Activated CD8-positive, alpha-beta memory T cell treated with anti-CD3 and anti-CD28 coated beads, Interleukin-2, amount 50 U/mL, for 24 hours (primary cell): ENCODE data around the gene TNS1.
A peak's percentile ranks its signal among the peaks of the same experiment; 100 is the strongest.
"Not testable (repeated sequence)": the region's sequence is repeated elsewhere in the genome, so short reads cannot be mapped to it uniquely, and the experiment has no call there.

Source experiments
- DNase-seq: peaks from one replicate; pipeline ENCODE4 v3.0.0-alpha.2; 2020; ENCODE audit errors: extremely low read depth

TNS1 gene

GRCh38 chr2:218002845-218003180 lies at the start of gene TNS1:
TSS of gene TNS1 (minus strand) at chr2:218002995. CDS start at chr2:218002872, 123 bp downstream.
- DNase-seq = no peak

GRCh38 chr2:218051903-218052302 lies 49.1 kb upstream of the TNS1 start:
- no peak for DNase-seq

- no peak for DNase-seq
Observed at GRCh38 chr2:218047536-218048225, 44.9 kb upstream of the TNS1 start.

- DNase-seq = no peak
Observed at GRCh38 chr2:218046238-218046637, 43.4 kb upstream of the TNS1 start.

- DNase-seq = not testable (repeated sequence)
Observed at GRCh38 chr2:218044599-218044998, 41.8 kb upstream of the TNS1 start.

DNA sequence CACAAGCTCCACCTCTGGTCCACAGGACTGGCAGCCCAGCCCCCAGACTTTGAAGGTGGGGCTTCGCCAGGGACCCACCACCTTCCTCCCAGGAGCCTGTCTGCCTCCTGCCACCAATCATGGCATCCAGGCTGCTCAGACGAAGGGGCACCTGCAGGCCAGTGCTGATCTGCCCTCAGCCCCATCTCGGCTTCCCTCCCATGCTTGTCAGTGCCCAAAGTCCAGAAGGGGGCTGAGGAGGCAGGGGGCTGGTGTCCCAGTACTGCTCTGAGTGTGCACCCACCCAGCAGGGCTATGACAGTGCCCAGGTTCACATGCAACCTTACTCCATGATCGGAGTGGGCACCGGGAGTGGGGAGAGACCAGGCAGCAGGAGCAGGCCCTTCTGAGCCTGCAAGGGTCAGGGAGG lies 40.9 kb upstream of the TNS1 start:
- no peak for DNase-seq

- DNase-seq = no peak
Observed at GRCh38 chr2:218043100-218043499, 40.3 kb upstream of the TNS1 start.

DNA sequence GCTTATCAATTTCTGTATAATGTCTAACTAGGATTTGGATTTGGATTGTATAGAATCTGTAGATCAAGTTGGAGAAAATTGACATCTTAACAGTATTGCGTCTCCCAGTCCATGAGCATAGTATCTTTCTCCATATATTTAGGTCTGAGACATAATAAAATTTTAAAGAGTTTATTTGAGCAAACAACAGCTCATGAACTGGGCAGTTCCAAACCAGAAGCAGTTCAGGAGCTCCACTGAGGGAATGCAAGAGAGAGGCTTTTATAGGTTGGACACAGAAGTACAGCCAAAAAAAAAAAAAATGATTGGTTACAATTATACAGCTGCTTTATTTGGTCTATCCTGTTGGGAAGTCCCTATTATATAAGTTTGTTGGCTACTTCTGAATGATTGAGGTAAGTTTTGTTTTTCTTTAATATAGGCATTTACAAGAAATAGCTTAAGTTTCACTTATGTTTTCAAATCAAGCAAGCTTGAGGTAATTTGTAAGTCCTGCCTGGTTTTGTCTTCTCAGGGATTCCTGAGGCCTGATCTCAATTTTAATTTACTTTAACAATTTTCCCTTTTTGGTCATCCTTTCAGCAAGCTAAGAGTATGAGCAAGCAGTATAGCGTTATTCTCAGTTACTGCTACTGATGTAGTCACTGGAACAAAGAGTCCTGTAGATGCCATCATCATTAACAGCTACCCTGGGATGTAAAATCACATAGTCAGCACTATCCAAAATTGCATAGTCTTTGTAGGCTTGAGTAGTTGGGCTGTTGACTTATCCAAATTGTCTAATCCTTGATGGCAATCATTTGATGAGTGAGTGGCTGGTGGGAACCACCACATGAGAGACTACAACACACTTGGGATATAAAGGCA lies 38.7 kb upstream of the TNS1 start:
- DNase-seq = no peak

GRCh38 chr2:218040883-218041282 lies 38.1 kb upstream of the TNS1 start:
- no peak for DNase-seq

- no peak for DNase-seq
Observed at GRCh38 chr2:218039171-218039570, 36.4 kb upstream of the TNS1 start.

GRCh38 chr2:218036371-218036770 lies 33.6 kb upstream of the TNS1 start:
- no peak for DNase-seq

GRCh38 chr2:218035463-218036100 lies 32.8 kb upstream of the TNS1 start:
- DNase-seq = no peak

DNA sequence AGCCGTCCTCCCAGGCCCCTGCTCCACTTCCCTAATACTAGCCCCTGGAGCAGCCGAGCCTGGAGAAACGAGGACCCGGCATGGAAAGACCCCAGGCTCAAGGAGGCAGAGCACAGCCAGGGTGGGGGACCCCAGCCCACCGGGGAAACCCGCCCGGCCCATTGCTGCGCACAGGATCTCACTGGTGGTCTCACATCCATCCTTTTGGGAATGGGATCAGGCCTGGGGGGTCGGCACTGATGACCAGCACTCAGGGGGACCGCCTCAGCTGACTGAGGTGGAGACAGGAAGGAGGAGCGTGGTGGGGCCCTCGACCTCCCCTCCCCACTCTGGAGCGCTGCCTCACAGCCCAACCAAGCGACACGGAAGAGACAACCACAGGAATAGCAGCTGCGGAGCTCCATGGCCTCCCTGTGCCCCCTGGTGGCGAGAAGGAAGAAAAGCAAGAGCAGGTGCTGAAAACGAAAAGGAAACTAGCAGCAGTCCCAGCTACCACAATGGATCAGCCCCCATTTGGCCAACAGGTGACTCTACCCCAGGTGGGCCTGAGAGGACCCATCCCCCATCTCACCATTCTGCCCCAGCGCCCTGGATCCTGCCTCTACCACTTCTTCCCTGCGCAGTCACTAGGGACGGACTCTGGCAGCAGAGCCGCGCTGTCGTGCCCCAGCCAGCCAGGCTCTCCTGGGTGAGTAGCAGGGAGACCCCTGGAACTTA lies 31.9 kb upstream of the TNS1 start:
- peak; percentile 12 for DNase-seq

GRCh38 chr2:218033590-218034496 lies 31.0 kb upstream of the TNS1 start:
- DNase-seq = no peak

GRCh38 chr2:218033208-218033589 lies 30.4 kb upstream of the TNS1 start:
- no peak for DNase-seq

GRCh38 chr2:218032336-218033171 lies 29.8 kb upstream of the TNS1 start:
- no peak for DNase-seq

- DNase-seq = no peak
Observed at GRCh38 chr2:218031771-218032257, 29.0 kb upstream of the TNS1 start.

- DNase-seq = no peak
Observed at GRCh38 chr2:218031261-218031660, 28.5 kb upstream of the TNS1 start.

DNA sequence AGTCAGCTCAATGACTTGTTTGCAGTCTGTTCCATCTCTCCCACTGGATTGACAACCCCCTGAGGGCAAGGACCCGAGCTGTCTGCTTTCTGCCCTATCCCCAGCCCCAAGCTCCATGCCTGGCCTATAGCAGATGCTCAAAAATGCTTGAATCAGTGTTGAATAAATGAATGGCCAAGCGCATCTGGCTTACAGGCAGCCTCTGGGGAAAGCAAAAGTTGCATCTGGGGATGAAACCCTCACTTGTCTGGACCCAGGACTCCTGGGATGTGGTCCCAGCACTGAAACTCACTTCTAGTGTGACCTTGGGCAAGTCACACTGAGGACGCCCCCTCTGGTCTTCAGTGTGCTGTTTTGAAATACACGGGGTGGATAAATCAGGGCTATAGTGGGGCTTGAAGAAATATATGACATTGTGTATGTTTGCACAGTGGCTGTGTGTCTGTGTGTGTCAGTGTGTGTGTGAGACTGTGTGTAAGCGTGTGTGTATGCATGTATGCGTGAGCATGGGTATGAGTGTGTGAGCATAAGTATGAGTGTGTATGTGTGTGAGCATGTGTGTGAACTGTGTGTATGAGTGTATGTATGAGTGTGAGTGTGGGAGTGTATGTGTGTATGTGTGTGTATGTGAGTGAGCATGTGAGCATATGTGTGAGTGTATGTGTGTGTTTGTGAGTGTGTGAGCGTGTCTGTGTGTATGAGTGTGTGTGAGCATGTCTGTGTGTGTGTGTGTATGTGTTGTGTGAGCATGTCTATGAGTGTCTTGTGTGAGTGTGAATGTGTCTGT lies 27.8 kb upstream of the TNS1 start:
- no peak for DNase-seq
